ENCODE results near the gene PHF19.

PHF19 gene

DNA sequence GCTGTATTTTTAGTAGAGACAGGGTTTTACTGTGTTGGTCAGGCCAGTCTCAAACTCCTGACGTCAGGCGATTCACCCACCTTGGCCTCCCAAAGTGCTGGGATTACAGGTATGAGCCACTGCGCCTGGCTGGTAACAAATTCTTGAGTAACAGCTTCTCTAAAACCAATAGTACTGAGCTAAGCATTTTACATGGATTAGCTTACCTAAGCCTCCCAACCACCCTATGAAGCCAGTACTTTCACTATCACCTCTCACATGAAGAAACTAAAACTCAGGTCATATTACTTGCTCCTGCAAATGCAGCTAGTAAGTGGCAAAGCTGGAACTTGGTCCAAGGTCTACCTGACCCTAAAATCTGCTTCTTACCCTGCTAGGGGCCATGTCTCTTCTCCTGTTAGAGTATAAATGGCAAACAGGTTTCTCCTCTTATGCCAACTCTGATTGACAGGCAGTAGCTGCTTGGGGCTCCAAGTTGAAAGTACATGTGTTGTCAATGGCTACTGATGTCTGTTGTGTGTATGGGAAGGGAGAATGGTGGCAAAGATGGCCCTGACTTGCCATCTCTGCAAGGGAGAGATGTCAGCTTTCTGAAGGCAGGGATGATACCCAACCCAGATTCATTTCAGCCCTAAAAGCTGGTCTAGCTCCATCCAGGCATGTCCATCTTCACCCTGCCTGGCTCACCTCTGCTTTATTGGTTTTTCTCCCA, 4.0 kb downstream of the PHF19 start:
- DNase-seq = no peak

DNA sequence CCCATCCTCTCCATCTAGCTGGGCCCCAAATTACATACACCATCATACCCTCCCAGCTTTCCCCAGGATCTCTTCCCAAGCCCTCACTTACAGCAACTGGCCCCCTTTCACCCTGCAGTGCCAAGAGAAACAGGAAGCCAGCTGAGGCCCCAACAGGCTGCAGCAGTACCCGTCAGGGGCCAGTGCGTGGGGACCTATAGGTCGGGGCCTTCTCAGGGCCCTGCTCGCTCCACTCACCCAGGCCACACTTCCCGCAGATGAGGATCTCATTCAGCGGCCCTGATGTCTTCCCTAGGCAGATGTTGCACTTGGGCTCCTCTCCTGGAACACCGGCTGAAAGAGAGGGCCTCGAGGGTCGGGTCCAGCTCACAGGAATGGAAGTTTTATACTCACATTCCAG, 6.8 kb downstream of the PHF19 start:
- DNase-seq = no peak

DNA sequence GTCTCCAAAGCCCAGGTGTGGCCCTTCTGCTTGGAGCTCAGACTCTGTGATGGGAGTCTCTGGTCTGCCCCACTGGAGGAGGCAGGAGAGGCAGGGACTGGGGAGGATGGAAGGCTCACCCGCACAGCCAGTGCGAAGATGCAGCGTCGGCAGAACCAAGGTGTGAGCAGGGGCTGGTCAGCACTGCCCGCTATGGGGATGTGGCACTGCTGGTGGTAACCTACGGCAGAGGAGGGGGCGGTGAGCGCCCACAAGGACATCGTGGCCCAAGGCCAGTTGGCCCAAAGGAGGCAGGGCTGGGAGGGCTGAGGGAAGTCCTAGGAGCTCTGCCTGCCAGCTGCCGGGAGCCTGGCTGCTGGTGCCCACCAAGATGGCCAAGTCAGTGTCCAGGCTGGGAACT, 7.3 kb downstream of the PHF19 start:
- no peak for DNase-seq

DNA sequence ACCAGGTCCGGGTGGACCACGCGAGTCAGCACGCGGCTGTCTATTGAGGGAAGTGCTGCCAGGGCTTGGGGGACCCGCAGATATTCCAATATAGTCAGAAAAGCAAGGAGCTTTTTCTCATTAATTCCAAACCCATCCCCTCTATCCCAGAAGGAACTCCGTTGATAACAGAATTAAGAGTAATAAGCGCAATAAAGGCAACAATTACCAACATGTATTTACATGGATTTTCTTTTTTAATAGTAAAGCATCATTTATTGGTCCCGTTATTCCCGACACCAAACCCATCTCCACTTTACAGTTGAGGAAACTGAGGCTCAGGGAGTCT, 7.7 kb downstream of the PHF19 start:
- DNase-seq = no peak

DNA sequence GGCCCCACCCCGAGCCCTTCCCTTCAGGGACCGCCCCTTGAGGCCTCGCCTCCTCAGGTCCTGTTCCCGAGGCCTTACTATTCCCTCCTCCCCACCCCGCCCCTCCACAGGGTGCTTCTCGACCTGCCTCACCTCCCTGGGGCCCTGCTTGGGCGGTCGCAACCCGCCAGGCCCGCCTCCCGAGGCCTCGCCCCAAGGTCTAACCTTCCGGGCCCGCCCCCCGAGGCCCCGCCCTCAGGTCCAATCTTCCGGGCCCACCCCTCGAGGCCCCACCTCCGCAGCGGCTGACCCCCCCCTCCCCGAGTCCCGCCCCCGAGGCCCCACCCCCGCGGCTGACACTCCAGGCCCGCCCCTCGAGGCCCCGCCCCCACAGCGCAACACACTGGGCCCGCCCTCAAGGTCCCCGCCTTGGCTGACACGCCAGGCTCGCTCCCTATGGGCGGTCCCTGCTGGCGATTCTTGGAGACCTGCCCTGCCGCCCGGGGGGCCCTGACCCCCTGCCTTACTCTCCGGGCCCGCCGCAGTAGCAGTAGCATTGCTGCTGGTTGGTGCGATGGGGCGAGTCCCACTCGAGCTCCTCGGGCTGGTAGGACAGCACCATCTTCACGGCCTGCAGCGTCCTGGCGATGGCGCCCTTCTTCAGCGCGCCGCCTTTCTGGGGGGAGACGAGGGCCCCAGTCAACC, 8.2 kb downstream of the PHF19 start:
- peak; percentile 97 for DNase-seq

DNA sequence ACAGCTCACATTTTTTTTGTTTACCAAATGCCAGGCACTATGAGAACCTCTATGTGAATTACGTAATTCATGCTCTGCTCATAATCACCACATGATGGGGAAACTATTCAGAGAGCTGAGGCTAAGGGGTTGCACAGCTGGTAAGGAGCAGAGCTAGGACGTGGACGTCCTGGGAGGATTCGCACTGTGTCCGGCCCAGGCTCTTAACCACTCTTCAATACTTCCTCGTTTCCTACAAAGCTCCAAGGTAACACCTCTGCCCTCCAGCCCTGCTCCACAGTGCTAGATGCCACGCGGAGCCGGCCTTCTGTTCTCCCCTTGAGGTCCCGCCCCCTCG, 8.7 kb downstream of the PHF19 start:
- no peak for DNase-seq

DNA sequence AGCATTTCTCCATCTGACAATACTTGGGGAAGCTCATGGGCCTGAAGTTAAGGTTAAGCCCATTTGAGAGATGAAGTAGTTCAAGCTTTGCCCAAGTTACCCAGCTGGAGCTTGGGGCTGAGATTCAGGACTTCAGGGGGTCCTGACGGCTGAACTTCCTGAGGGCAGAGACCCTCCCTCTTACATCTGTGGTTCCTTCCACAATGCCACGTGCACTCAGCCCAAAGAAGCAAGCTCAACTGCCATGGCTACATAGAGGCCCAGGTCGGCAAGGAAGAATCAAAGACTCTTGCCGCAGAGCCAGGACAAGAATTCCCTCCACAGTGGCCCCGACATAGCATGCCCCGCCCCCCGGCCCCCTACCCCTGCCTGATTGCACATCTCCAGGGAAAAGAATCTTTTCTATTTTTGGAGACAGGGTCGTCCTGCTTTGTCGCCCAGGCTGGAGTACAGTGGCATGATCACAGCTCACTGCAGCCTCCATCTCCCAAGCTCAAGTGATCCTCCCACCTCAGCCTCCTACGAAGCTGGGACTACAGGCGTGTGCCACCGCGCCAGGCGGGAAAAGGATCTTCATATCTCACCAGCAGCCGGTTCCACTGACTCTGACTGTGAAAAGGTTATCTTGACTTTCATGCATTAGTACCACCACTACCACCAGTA, 9.2 kb downstream of the PHF19 start:
- no peak for DNase-seq

DNA sequence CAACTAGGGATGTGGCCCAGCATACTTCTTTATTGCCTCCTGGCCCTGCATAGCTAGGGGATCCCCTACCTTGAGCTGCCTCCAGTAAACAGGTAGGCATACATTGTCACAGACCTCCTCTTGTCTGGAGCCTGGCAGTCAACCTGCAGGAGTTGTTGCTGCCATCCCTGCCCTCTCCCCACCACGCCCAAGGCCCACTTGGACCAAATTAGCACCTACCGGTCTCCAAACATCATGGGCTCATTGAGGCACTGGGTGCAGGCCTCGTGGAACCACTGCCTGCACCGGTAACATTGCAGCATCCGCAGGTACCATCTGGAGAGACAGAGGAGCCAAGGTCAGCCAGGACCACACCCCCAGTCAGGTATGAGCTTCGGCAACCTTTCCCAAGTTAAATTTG, 10.3 kb downstream of the PHF19 start:
- no peak for DNase-seq

DNA sequence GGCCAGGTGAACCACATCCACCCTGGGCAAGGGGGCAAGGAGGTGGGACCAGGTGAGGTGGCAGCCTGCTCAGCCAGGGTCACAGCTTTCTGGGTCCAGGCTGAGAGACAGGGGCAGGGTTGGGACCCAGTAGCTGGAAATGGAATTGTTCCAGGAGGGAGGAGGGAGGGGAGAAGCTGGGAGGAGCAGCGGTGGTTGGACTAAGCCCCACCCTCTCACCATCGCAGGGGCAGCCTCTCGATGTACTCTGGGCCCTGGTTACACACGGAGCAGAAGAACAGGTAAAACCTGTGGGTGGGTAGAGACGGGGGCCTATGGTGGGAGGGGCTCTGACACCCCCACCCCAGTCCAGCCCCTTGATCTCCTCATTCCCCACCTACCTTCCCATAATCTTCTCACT, 11.2 kb downstream of the PHF19 start:
- DNase-seq = no peak

DNA sequence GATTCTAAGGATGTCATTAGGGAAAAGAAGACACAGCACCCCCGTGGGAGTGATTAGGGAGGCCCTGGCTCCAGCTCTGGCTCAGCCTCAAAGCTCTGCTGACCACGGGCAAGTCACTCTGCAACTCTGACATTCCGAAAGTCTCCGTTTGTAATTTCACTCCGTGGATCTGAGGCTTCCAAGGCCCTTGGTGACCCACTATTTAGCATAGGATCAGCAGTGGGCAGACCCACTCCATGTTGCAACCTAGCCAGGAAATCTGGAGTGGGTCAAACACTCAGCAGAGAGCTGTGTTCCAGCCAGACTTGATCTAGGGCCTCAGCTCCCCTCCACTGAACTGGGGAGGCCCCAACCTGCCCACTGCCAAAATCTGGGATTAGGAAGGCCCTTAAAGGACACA, 11.8 kb downstream of the PHF19 start:
- DNase-seq = no peak

DNA sequence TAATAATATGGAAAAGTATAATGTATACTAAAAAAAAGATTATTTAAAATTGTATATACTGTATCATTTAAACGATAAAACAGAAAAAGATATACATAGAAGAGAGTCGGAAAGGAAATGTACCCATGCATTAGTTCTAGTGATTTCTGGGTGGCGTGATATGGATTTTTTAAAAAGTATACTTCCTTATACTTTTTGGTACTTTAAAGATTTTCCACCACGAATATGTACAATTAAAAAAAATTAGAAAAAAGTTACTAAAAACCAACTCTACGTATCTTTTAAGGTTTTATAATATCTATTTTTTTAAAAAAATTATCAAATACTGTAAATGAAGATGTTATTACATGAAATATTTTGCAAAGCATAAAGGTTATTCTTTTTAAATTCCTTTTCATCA, 12.3 kb downstream of the PHF19 start:
- no peak for DNase-seq

DNA sequence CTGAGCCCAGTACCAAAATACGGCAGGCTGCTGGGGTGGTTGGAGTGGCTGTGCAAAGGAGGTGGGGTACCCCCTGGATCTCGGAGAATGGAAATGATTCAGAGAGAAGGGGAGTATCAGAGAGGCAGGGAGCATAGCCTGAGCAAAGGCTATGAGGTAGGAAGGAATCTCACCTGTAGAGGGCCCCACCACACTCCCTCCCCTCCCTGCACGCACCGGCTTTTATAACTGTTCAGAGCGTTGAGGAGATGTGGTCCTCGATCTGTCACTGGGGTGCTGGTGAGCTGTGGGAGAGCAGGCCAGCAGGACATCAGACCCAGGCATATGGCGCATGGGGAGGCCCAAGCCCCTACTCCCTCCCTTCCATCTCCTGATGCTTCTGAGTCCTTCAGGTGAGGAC, 13.2 kb downstream of the PHF19 start:
- DNase-seq = no peak

DNA sequence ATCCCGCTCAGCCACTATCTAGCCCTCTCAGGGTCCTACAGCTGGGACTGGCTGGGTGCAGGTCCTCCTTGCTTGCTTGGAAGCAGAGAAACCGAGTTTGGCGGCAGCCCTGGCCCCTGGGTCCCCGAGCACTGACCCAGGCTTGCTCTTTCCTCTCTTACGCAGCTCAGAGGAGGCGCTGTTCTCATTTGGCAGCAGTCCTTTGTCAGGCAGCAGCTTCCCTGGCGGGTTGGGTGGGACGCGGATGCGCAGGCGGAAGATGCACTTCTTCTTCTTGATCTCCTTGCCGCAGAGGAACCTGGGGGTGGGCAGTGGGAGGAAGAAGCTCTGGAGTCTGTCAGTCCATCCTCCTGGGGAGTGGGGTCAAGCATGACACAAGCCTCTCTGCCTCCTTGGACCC, 14.5 kb downstream of the PHF19 start:
- DNase-seq = no peak

DNA sequence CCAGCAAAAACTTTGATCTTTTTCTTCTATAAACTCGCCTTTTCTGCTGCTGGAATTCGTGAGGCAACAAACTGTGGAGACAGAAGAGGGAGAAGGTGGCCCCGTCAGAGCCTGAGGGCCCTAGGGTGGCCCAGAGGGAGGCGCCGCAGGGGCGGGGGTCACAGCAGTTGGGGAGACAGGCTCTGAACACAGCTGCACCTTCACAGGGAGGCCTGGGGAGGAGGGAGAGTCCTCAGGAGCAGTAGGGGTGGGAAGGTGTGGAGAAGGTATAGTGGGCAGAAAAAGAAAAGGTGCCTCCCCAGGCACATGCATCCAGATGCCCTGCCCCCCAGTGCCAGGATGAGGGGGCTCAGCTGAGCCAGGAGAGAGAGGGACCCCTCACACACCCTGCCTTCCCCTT, 15.1 kb downstream of the PHF19 start:
- DNase-seq = no peak

DNA sequence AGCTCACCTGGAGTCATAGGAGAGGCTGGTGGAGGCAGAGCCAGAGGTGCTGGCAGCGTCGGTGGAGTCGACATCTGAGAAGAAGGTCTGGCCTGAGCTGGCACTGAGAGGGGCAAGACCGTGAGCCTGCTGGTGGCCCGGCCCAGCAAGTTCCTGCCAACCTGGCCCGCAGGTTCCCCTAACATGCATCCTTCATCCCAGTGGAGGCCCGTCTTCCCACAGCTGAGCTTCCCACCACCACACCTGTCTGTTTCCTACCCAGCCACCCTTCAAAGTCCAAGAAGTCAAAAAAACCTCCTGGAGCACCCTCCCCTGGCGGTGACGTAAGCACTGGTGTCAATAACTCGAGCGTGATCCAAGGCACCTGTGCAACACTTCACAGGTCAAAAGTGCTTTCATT, 16.9 kb downstream of the PHF19 start:
- DNase-seq = no peak

DNA sequence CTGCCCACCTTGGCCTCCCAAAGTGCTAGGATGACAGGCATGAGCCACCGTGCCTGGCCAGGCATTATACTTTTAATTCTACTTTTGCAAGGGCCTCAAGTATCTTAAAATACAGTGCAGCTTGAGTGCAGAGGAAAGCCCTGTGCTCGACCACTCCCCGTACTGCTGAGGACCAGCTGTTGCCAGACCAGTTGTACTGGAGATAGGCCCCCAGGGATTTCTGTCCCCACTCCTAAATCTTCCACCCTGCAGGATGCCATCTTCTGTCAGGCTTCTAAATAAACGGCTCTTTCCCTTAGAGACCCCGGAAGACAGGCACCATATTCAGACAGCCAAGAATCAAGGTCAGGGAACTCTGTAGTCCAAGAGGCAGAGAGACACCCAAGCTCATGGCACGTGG, 17.6 kb downstream of the PHF19 start:
- no peak for DNase-seq

DNA sequence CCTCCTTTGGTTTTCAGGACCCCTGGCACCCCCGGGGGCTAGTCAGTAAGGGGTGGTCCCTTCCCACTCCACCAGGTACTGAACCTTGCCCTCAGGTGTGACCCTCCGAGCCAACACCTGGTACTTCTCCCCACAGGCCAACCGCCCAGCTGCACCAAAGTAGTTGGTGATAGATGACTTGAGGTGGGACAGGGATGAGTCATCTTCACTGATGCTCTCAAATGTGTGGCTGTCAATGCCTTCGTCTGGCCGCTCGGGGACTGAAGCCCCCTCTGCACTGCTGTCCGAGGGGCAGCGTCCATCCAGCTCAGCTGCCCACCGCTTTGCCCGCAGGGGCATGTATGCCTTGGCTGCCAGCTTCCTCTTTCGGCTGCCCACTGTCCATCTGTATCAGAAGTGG, 19.1 kb downstream of the PHF19 start:
- no peak for DNase-seq

DNA sequence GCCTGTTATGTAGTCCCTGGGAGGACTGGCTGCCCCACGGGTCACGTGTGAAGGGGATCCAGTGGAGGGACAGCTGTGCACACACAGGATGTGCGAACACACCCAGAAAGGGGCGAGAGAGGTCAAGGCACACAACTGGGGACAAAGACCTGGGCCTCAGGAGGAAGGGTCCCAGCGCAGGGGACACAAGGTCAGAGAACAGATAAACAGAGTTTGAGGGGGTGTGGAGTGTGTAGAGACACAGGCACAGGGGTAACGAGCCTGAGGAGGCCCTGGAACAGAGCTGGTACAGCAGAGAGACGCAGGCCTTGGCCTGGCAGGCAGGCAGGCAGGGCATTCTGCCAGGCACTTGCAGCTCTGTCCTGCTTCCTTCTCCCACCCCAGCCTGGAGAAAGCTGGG, 19.5 kb downstream of the PHF19 start:
- no peak for DNase-seq

DNA sequence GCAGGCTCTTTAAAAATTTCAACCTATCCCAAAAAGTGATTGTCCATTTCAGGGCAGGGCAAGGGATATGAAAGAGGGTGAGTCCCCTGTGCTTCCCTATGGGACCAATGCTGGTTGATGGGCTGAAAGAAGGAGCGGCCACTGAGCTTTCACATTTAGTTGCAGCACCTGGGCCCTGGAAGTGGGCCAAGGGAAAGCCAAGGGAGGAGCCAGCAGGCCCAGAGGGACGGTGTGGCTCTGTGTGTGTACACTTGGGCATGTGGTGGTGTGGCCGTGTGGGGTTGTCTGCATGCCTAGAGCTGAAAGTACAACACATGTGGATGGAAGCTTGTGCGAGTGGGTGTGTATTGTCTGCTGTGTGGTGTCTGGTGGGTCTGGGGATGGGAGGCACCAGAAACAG, 20.3 kb downstream of the PHF19 start:
- DNase-seq = no peak

DNA sequence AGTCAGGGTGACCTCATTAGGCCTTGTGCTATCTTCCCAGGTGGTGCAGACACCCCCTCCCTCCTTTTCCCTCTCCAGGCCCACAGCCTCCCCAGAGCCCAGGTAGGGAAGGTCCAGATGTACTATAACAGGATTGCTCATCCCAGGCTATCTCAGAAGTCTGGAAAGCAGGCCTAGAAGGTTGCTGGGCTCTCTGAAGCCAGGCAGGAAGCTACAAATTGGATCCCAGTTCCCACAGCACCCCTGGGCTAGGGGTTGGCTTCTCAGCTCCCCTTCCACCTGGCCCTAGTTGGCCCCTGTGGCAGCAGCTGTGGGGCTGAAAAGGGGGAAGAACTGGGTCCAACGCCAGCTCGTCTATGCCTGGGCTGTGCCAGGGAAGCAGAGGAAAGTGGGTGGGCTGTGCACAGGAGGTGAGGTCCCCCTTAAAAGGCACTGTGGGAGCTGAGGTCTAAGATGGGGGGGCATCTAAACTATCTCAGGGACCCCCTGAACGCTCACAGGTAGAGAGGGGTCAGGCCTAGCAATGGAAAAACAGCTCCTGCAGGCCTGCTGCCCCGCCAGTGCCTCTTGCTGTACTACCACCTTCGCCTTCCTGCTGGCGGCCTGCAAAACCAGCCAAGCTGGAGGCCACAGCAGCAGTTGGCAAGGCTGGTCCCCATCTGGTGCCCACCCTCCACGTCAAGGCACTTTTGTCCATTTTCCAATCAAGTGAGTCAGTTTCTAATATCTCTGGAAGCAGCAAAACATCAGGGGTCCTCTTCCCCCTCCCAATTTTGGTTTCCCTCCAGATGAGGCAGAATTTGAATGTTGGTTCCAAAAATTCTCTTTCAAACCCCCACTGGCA, 20.9 kb downstream of the PHF19 start:
- DNase-seq = peak; percentile 22

DNA sequence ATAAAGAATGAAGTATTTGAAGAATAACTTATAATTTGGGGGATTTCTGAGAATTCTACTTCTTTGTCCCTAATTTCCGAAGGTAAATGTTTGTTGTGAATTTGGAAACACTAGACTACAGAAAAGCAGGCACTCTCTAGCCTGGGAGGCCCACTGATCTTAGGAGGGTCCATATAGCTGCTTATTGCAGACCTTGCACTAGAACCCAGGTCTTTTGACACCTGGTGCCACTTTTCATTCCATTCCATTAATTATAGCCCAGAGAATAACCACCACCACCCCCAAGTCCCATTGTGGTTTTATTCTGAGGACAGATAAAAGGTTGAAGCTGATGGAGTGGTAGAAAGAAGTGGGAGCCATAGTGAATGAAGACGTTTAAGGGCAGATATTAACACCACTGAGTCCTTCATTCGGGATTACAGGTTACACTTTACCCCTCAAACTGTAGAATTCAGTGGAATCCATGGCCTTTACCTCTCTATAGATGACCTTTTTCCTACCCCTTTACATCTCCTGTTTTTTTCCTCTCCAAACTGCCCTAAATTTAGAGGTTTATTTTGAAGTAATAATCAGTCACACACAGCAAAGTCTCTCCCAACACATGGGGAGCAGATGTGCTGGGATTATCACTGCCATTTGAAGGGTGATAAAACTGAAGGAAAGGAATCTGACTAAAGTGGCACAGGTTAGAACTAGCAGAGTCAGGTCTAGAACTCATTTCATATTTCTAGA, 22.2 kb downstream of the PHF19 start:
- DNase-seq = no peak

DNA sequence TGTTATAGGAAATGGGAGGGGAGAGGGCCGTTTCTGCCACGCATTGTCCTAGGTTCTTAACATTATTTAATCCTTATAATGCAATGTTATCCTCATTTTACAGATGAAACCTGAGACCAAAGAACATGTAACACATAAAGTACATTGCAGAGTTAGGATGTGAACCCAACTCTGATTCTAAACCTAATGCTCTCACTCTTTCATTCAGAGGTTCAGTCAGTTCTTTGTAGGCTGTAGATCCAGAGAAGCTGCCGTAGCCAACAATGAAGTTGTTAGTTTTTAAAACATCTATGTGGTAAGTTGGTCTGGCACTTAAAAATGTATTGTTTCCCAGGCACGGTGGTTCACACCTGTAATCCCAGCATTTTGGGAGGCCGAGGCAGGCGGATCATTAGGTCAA, 23.8 kb downstream of the PHF19 start:
- no peak for DNase-seq

Measured in stimulated activated CD8-positive, alpha-beta memory T cell treated with anti-CD3 and anti-CD28 coated beads, Interleukin-4, amount 100 ng/mL, for 48 hours (primary cell).